ENCODE data around the gene MYPOP. TPM values are rescaled to one million over a fixed set of nuclear protein-coding genes. Genes with fewer than 3 reads are reported as not detected.

Gene MYPOP
- 1.9 and 2.0 TPM in 2 replicates for total RNA-seq

GRCh38 chr19:45901912-45902650, at the start of gene MYPOP:
Gene MYPOP, minus strand, starts transcription at chr19:45902613. Its CDS starts 840 bp downstream, at chr19:45901773.

GRCh38 chr19:45913874-45914830, 11.7 kb upstream of the MYPOP start, which contains the start of gene NANOS2:
Gene NANOS2, minus strand, starts transcription at chr19:45914778. Its CDS starts 85 bp downstream, at chr19:45914693.

GRCh38 chr19:45885556-45886426, 16.6 kb downstream of the MYPOP start, which contains the start of gene IRF2BP1:
Gene IRF2BP1, minus strand, starts transcription at chr19:45886141. Its CDS starts 367 bp downstream, at chr19:45885774.

GRCh38 chr19:45863840-45864628, 38.4 kb downstream of the MYPOP start, which contains the start of gene FOXA3:
Gene FOXA3, plus strand, starts transcription at chr19:45864326. Its CDS starts 131 bp downstream, at chr19:45864457.

GRCh38 chr19:45862564-45863334, 39.7 kb downstream of the MYPOP start, which contains the start of gene SYMPK:
Gene SYMPK, minus strand, starts transcription at chr19:45863147. Its CDS starts 8,652 bp downstream, at chr19:45854495.

Other genes starting within 250 kb of the MYPOP start
- not detected in 2 replicates for gene GIPR, start 234.4 kb downstream of the MYPOP start, total RNA-seq
- 157 and 234 TPM in 2 replicates for gene SNRPD2, start 210.7 kb downstream of the MYPOP start, total RNA-seq
- 20.6 and 29.8 TPM in 2 replicates for gene QPCTL, start 209.9 kb downstream of the MYPOP start, total RNA-seq
- gene FBXO46, start 171.7 kb downstream of the MYPOP start, total RNA-seq: 6.6 and 10.5 TPM in 2 replicates
- gene MEIOSIN, start 169.2 kb downstream of the MYPOP start, total RNA-seq: under 0.01 TPM in 1 of 2 replicates, not detected in the other
- gene SIX5, start 133.4 kb downstream of the MYPOP start, total RNA-seq: 9.7 and 10.1 TPM in 2 replicates
- gene DMPK, start 120.1 kb downstream of the MYPOP start, total RNA-seq: 26.9 and 29.5 TPM in 2 replicates
- gene DMWD, start 109.8 kb downstream of the MYPOP start, total RNA-seq: 44.9 and 84.2 TPM in 2 replicates
- gene RSPH6A, start 87.3 kb downstream of the MYPOP start, total RNA-seq: 0.22 and 0.43 TPM in 2 replicates
- gene SYMPK, start 39.5 kb downstream of the MYPOP start, total RNA-seq: 46.2 and 50.8 TPM in 2 replicates
- gene FOXA3, start 38.3 kb downstream of the MYPOP start, total RNA-seq: not detected in 2 replicates
- 26.7 and 39.1 TPM in 2 replicates for gene IRF2BP1, start 16.5 kb downstream of the MYPOP start, total RNA-seq
- gene NANOS2, start 12.2 kb upstream of the MYPOP start, total RNA-seq: not detected in 2 replicates
- under 0.01 TPM in 1 of 2 replicates, not detected in the other for gene NOVA2, start 71.3 kb upstream of the MYPOP start, total RNA-seq
- gene CCDC61, start 92.9 kb upstream of the MYPOP start, total RNA-seq: 3.9 and 11.3 TPM in 2 replicates
- not detected in 2 replicates for gene PGLYRP1, start 120.4 kb upstream of the MYPOP start, total RNA-seq
- gene IGFL4, start 138.4 kb upstream of the MYPOP start, total RNA-seq: 0.14 TPM in 1 of 2 replicates, not detected in the other
- not detected in 2 replicates for gene IGFL3, start 222.1 kb upstream of the MYPOP start, total RNA-seq
- 0.29 TPM in 1 of 2 replicates, not detected in the other for gene IGFL2, start 245.6 kb upstream of the MYPOP start, total RNA-seq